HG03108 (cell line): ENCODE results near the gene PPP2R5C.
A peak's percentile ranks its signal among the peaks of the same experiment; 100 is the strongest.

Experiments
- ATAC-seq: cut with Tn5 transposase; IDR thresholded peaks from one replicate; pipeline ENCODE4 v1.9.1; 2021; ENCODE audit warnings: moderate library complexity; ENCODE audit not compliant: unreplicated experiment

PPP2R5C gene

DNA sequence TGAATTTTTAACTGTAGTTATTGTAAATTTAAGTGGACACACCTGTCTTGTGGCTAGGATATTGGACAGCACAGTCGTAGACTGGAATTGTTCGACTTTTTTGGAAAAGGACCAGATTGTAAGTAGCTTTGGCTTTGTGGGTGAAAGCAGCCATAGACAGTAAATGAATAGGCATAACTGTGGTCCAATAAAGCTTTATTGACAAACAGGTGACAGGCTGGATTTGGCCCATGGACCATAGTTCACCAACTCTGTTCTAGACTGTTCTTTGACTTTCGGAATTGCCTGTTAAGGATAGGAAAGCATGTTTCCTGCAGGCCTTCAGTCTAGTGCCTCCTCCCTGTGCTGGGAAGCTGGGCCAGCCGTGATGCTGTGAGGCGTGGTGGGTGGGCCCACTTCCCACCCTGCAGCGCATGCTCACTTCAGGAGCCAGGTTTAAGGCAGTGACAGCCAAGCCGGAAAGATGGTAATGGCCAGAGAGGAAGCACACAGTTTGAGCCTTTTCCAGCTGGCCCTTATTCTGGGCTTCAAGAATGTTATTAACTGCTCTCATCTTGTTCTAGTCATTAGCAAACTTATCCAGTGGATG, 51.8 kb downstream of the PPP2R5C start:
- no peak for ATAC-seq

GRCh38 chr14:101813833-101814232, 52.3 kb downstream of the PPP2R5C start:
- no peak for ATAC-seq

- no peak for ATAC-seq
These were observed 53.4 kb downstream of the PPP2R5C start for GRCh38 chr14:101814934-101815333.

DNA sequence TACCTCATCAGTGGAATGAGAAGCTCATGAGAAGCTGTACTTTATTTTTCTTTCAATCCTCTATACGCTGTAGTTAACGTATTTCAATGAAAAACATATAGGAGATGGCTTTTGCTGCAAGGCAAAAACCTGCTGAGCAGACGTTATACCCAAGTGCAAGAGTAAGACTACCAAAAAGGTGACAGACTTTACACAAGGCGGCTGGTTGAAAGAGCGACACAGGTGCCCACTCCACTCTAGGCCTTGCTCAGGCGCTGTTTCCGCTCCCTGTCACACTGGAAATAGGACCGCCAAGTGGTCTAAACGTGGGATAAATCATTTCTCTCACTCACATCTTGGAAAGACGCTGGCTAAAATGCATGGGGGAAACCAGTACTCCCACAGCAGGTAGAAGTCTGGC, 54.5 kb downstream of the PPP2R5C start:
- no peak for ATAC-seq

DNA sequence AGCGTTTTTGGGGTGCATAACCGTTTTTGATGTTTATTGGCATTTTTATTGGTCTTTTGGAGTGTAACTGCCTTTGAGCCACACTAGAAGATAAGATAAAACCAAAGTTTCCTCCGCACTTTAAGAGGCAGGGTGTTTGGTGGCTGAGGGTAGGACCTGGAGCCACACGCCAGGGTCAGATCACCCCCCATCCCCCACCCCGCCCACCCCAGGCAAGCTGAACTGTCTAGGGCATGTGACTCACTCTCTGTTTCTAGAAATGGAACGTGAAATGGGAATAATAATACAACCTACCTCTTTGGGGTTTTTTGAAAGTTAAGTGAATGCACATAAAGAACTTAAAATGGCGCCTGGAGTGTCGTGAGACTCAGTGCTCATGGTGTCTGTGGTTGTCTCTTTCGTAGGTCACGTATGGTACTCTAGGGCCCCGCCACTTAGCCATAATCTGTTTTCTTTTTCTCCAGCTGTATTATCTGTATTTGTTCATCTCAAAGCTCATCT, 56.0 kb downstream of the PPP2R5C start:
- no peak for ATAC-seq

GRCh38 chr14:101819251-101819990, 57.9 kb downstream of the PPP2R5C start:
- no peak for ATAC-seq

GRCh38 chr14:101820283-101820798, 58.8 kb downstream of the PPP2R5C start:
- ATAC-seq = no peak

DNA sequence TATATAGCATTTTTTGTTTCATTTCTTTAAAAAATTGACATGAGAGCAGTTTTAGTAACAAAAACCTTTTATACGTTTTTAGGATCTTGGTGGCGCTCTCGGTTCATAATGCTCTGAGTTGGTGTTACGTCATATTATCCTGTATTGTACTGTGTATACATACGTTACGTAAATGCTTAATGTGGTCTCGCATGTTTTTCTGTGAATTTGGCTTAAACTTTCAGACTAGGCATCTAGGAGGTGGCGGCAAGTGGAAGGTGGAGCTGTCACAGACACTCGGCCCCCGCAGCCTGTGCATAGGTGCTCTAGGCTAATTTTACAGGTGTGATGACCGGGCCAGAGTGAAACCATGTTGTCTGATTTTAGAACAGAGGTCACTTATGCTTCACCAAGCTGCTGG, 60.0 kb downstream of the PPP2R5C start:
- ATAC-seq = no peak

DNA sequence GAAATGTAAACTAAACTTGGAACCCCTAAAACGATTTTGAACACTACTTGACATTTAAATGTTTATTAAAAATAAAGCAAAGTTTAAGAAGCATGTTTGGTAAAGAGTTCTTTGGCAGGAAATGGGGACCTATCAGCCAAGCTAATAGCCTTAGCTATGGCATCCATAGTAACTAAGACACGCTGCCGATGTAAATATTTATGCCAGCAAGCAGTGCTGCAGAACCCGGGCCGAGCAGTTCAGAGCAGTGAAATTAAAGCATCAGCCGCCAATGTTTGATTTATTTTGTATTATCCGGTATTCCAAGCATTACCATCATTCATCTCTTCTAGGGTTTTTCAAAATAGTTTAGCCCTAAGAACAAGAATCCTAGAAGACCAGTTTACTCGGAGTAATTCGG, 61.6 kb downstream of the PPP2R5C start:
- no peak for ATAC-seq

- peak; percentile 53 for ATAC-seq
These were observed 62.1 kb downstream of the PPP2R5C start for GRCh38 chr14:101823511-101824120.

GRCh38 chr14:101824339-101824727, 62.8 kb downstream of the PPP2R5C start:
- peak; percentile 1 for ATAC-seq

DNA sequence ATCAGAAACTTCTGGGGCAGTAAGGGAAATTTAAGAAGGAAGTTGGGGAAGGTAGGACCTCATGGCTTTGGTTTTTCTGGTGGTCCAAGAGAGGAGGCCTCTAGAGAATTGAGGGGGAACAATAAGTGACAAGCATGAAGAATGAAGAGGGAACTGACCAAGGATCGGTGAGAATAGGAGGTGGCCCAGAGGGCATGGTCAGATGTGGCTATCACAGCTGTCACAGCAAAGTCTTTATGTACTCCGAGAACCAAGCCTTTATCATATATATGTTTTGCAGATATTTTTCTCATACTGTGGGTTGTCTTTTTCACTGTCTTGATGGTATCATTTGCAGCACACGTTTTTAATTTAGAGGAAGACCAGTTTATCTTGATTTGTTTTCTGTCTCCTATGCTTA, 64.3 kb downstream of the PPP2R5C start:
- no peak for ATAC-seq

DNA sequence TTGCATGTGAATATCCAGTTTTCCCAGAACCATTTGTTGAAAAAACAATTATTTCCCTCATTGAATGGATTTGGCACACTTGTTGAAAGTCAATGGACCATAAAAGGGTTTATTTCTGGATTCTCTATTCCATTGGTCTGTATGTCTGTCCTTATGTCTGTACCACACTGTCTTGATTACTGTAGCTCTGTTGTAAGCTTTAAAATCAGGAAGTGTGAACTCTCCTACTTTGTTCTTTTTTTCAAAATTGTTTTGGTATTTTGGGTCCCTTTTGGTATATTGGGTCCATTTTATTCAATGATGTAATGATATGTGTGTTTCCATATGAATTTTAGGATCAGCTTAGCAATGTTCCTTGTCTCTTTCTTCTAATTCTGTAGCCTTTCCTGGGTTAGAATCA, 64.8 kb downstream of the PPP2R5C start:
- ATAC-seq = no peak

- ATAC-seq = no peak
These were observed 65.8 kb downstream of the PPP2R5C start for GRCh38 chr14:101827286-101827685.

- ATAC-seq = no peak
These were observed 66.5 kb downstream of the PPP2R5C start for GRCh38 chr14:101828046-101828445.

DNA sequence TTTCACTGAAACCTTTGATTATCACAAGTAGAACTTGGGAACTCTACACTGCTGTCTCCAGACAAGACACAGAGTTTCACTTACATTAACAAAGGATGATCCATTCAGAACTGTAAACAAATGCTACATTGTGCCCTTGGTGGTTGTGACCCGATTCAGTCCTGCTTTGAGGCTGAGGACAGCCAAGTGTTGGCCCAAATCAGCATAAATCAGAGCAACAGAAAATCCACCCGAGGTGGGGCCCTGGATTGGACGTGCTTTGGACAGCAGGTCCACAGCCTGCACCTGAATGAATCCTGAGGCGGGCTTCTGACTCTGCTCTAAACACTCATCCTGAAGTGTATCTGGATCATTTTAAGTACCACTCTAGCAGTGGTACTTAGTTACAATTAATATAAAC, 68.8 kb downstream of the PPP2R5C start:
- ATAC-seq = no peak

DNA sequence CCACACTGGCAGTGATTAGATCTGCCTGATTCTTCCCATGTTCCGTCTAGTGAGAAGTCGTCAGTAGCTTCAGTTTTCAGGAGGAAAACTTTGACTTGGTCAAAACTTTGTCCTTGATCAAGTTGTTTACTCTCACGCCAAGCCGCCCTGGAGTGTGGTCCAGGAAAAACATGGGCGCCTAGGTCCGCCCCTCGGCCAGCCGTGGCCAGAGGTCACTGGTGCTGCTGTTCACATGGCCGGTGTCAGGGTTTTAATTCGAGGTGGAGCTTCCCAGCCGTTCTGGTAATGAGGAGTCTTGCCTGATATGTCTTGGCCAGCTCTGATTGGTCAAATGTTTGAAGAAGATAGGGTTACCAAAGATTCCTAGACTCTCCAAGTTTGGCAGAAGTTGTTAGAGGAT, 71.5 kb downstream of the PPP2R5C start:
- no peak for ATAC-seq

GRCh38 chr14:101834397-101834796, 72.9 kb downstream of the PPP2R5C start:
- no peak for ATAC-seq

- no peak for ATAC-seq
These were observed 73.5 kb downstream of the PPP2R5C start for GRCh38 chr14:101834800-101835547.

DNA sequence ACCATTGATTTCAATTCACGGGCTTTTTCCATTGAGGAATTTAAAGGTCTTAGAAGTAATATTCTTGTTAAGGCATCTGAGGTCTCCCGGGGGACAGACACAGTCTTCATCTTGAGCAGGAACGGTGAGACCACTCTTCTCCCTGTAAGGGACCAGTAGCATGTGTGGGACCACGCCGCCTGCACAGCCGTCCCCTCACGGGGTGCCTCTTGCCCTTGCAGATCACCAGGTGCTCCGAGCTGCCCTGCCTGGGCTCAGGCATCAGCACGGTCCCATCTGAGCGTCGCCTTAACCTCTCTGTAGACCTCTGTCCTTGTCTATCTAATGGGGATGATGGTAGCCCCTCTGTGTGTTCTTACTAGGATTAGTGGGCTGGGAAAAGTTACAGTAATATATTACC, 74.1 kb downstream of the PPP2R5C start:
- no peak for ATAC-seq

- no peak for ATAC-seq
These were observed 74.6 kb downstream of the PPP2R5C start for GRCh38 chr14:101836135-101836534.
